GM19372 (cell line): ENCODE results near the gene CDH15.

ENCODE experiments used
- ATAC-seq: cut with Tn5 transposase; IDR thresholded peaks from one replicate; pipeline ENCODE4 v1.9.1; 2021; ENCODE audit warnings: mild to moderate bottlenecking, low read depth, moderate library complexity; ENCODE audit not compliant: unreplicated experiment

Gene CDH15

GRCh38 chr16:89168381-89169189, 3.0 kb upstream of the CDH15 start:
- ATAC-seq: no peak

GRCh38 chr16:89169778-89170177, 1.8 kb upstream of the CDH15 start:
- no peak for ATAC-seq

GRCh38 chr16:89170346-89171215, 967 bp upstream of the CDH15 start:
- no peak for ATAC-seq

GRCh38 chr16:89172171-89172527, 601 bp downstream of the CDH15 start:
- no peak for ATAC-seq

GRCh38 chr16:89172528-89173173, 1.1 kb downstream of the CDH15 start:
- no peak for ATAC-seq

GRCh38 chr16:89173174-89173921, 1.8 kb downstream of the CDH15 start:
- no peak for ATAC-seq

- ATAC-seq: no peak
Measured at GRCh38 chr16:89174055-89174827, 2.7 kb downstream of the CDH15 start.

- no peak for ATAC-seq
Measured at GRCh38 chr16:89174877-89175276, 3.3 kb downstream of the CDH15 start.

- no peak for ATAC-seq
Measured at GRCh38 chr16:89175280-89176146, 4.0 kb downstream of the CDH15 start.

GRCh38 chr16:89176147-89176690, 4.7 kb downstream of the CDH15 start:
- no peak for ATAC-seq

GRCh38 chr16:89176717-89177116, 5.2 kb downstream of the CDH15 start:
- no peak for ATAC-seq

- ATAC-seq: no peak
Measured at GRCh38 chr16:89177501-89177900, 6.0 kb downstream of the CDH15 start.

- ATAC-seq: no peak
Measured at GRCh38 chr16:89178453-89179147, 7.1 kb downstream of the CDH15 start.

- ATAC-seq: no peak
Measured at GRCh38 chr16:89179148-89179484, 7.6 kb downstream of the CDH15 start.

- ATAC-seq: no peak
Measured at GRCh38 chr16:89179656-89180315, 8.2 kb downstream of the CDH15 start.

GRCh38 chr16:89183463-89183862, 11.9 kb downstream of the CDH15 start:
- ATAC-seq: no peak

- ATAC-seq: no peak
Measured at GRCh38 chr16:89183975-89184676, 12.6 kb downstream of the CDH15 start.
